ENCODE data around the gene MAP3K4.
"Not testable (repeated sequence)": the region's sequence is repeated elsewhere in the genome, so short reads cannot be mapped to it uniquely, and the experiment has no call there.

MAP3K4 gene

DNA sequence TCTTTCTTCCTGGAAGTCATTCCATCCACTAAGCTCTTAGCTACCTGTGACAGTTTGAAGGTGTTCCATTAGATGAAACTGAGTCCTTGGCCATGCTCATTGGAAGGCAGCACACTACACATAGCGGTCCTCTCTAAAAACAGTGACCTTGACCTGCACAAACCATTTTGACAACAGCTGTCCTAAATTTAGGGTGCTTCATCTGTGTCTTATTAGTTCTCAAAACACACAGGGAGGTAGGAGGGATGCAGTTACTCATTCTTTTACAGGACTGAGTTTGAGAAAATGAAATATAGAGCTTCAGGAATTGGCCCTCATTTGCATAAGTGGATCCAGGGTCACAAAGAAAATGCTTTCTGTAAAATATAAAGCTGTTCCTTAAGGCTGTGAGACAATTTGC is 20.4 kb upstream of the MAP3K4 start:
- no peaks in the 10 kb centered on the region for H3K36me3 ChIP-seq (ENCODE audit: insufficient read depth, low read length)
- no peaks in the 10 kb centered on the region for H3K9me2 ChIP-seq (replicated peaks; ENCODE audit: low read depth, low read length)
- H3K27me3 ChIP-seq (ENCODE audit: insufficient read depth, low read length, poor library complexity, severe bottlenecking) = no peaks in the 10 kb centered on the region
- H3K4me2 ChIP-seq (ENCODE audit: low read depth, low read length, poor library complexity, severe bottlenecking) = no peak overlapping the region
- no peak overlapping the region for H3K4me3 ChIP-seq (ENCODE audit: low read length, poor library complexity, severe bottlenecking)
- TF ChIP-seq EZH2phosphoT487 (IDR thresholded peaks at IDR 0.05; ENCODE audit: borderline replicate concordance) (no peak), CTCF (conservative IDR thresholded peaks at IDR 0.05; ENCODE audit: low read length) (no peak)
- H3K9ac ChIP-seq (ENCODE audit: low read depth, low read length, poor library complexity, severe bottlenecking) = no peak overlapping the region
- H3K79me2 ChIP-seq (ENCODE audit: insufficient read depth, low read length) = no peaks in the 10 kb centered on the region
- no peak overlapping the region for H2AFZ ChIP-seq (ENCODE audit: low read length)
- H3K4me1 ChIP-seq (ENCODE audit: insufficient read depth, low read length, poor library complexity, severe bottlenecking) = no peaks in the 10 kb centered on the region
- H3K9me3 ChIP-seq (ENCODE audit: insufficient read depth, low read depth, low read length) = no peaks in the 10 kb centered on the region
- H3F3A ChIP-seq (ENCODE audit: low read depth) = no peaks in the 10 kb centered on the region
- no peaks in the 10 kb centered on the region for H4K20me1 ChIP-seq (ENCODE audit: insufficient read depth, low read length, poor library complexity, severe bottlenecking)

- no peaks in the 10 kb centered on the region for H3K9me3 ChIP-seq (ENCODE audit: insufficient read depth, low read depth, low read length)
- no peaks in the 10 kb centered on the region for H3K27me3 ChIP-seq (ENCODE audit: insufficient read depth, low read length, poor library complexity, severe bottlenecking)
- no peak for TF ChIP-seq EZH2phosphoT487 (IDR thresholded peaks at IDR 0.05; ENCODE audit: borderline replicate concordance)
- no peak for TF ChIP-seq CTCF (conservative IDR thresholded peaks at IDR 0.05; ENCODE audit: low read length)
- no peaks in the 10 kb centered on the region for H4K20me1 ChIP-seq (ENCODE audit: insufficient read depth, low read length, poor library complexity, severe bottlenecking)
- H3K79me2 ChIP-seq (ENCODE audit: insufficient read depth, low read length) = no peaks in the 10 kb centered on the region
- H3K4me1 ChIP-seq (ENCODE audit: insufficient read depth, low read length, poor library complexity, severe bottlenecking) = no peaks in the 10 kb centered on the region
- H3K9ac ChIP-seq (ENCODE audit: low read depth, low read length, poor library complexity, severe bottlenecking) = no peak overlapping the region
- no peak overlapping the region for H3K4me2 ChIP-seq (ENCODE audit: low read depth, low read length, poor library complexity, severe bottlenecking)
- no peaks in the 10 kb centered on the region for H3K36me3 ChIP-seq (ENCODE audit: insufficient read depth, low read length)
- H3K4me3 ChIP-seq (ENCODE audit: low read length, poor library complexity, severe bottlenecking) = no peak overlapping the region
- no peaks in the 10 kb centered on the region for H3F3A ChIP-seq (ENCODE audit: low read depth)
- no peak overlapping the region for H2AFZ ChIP-seq (ENCODE audit: low read length)
- H3K9me2 ChIP-seq (replicated peaks; ENCODE audit: low read depth, low read length) = no peaks in the 10 kb centered on the region
Observed at GRCh38 chr6:160972111-160972510, 19.5 kb upstream of the MAP3K4 start.

DNA sequence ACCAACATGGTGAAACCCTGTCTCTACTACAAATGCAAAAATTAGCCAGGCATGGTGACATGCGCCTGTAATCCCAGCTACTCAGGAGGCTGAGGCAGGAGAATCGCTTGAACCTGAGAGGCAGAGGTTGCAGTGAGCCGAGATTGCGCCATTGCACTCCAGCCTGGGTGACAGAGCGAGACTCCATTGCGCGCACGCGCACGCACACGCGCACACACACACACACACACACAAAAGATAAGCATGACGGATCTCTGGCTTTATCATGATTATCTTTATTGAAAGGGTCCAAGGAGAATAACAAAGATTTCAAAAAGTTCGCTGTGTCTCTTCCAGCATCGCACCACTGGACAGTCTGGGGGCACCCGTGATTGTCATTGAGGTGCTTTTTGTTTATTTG is 19.0 kb upstream of the MAP3K4 start:
- not testable (repeated sequence) for H3K79me2 ChIP-seq (ENCODE audit: insufficient read depth, low read length); H2AFZ ChIP-seq (ENCODE audit: low read length); H4K20me1 ChIP-seq (ENCODE audit: insufficient read depth, low read length, poor library complexity, severe bottlenecking); H3K9ac ChIP-seq (ENCODE audit: low read depth, low read length, poor library complexity, severe bottlenecking); H3F3A ChIP-seq (ENCODE audit: low read depth); H3K9me2 ChIP-seq (replicated peaks; ENCODE audit: low read depth, low read length); H3K4me2 ChIP-seq (ENCODE audit: low read depth, low read length, poor library complexity, severe bottlenecking); H3K4me3 ChIP-seq (ENCODE audit: low read length, poor library complexity, severe bottlenecking); H3K27me3 ChIP-seq (ENCODE audit: insufficient read depth, low read length, poor library complexity, severe bottlenecking); H3K4me1 ChIP-seq (ENCODE audit: insufficient read depth, low read length, poor library complexity, severe bottlenecking); H3K9me3 ChIP-seq (ENCODE audit: insufficient read depth, low read depth, low read length); H3K36me3 ChIP-seq (ENCODE audit: insufficient read depth, low read length)

- H3K9me3 ChIP-seq (ENCODE audit: insufficient read depth, low read depth, low read length) = no peaks in the 10 kb centered on the region
- no peaks in the 10 kb centered on the region for H3K9me2 ChIP-seq (replicated peaks; ENCODE audit: low read depth, low read length)
- no peaks in the 10 kb centered on the region for H3K4me1 ChIP-seq (ENCODE audit: insufficient read depth, low read length, poor library complexity, severe bottlenecking)
- no peaks in the 10 kb centered on the region for H4K20me1 ChIP-seq (ENCODE audit: insufficient read depth, low read length, poor library complexity, severe bottlenecking)
- TF ChIP-seq CTCF (conservative IDR thresholded peaks at IDR 0.05; ENCODE audit: low read length) (no peak), EZH2phosphoT487 (IDR thresholded peaks at IDR 0.05; ENCODE audit: borderline replicate concordance) (no peak)
- H3K9ac ChIP-seq (ENCODE audit: low read depth, low read length, poor library complexity, severe bottlenecking) = no peak overlapping the region
- H3K27me3 ChIP-seq (ENCODE audit: insufficient read depth, low read length, poor library complexity, severe bottlenecking) = no peaks in the 10 kb centered on the region
- H3F3A ChIP-seq (ENCODE audit: low read depth) = no peaks in the 10 kb centered on the region
- no peak overlapping the region for H2AFZ ChIP-seq (ENCODE audit: low read length)
- H3K4me3 ChIP-seq (ENCODE audit: low read length, poor library complexity, severe bottlenecking) = no peak overlapping the region
- H3K36me3 ChIP-seq (ENCODE audit: insufficient read depth, low read length) = no peaks in the 10 kb centered on the region
- no peak overlapping the region for H3K4me2 ChIP-seq (ENCODE audit: low read depth, low read length, poor library complexity, severe bottlenecking)
- H3K79me2 ChIP-seq (ENCODE audit: insufficient read depth, low read length) = no peaks in the 10 kb centered on the region
Observed at GRCh38 chr6:160973311-160974250, 18.0 kb upstream of the MAP3K4 start.
